ENCODE data around the gene IREB2. TPM values are rescaled to one million over a fixed set of nuclear protein-coding genes. Genes with fewer than 3 reads are reported as not detected.

IREB2 gene
- polyA plus RNA-seq, 3 donors, result 11.7 to 25.5 (median 16.7) TPM

- DNase-seq, result no peak
- H3K36me3 ChIP-seq (replicated peaks in 1 of 2; ENCODE audit: control insufficient read depth in 1 of 2, insufficient read depth in 2 of 2, low read length in 2 of 2), result peaks cover 32 to 48% of the 10 kb centered on the region in 2 donors
- no peak overlapping the region for H3K27ac ChIP-seq (ENCODE audit: low read depth in 1 of 2, low read length in 2 of 2)
- no peak overlapping the region for H3K4me2 ChIP-seq (replicated peaks; ENCODE audit: extremely low read depth, low read length, poor library complexity, severe bottlenecking)
- Mint-ChIP-seq H3K36me3 (peaks cover 38 to 46% of the 10 kb centered on the region in 2 donors), H3K27ac (no peak overlapping the region), H3K9me3 (peaks cover 2 to 8% (median 5%) of the 10 kb centered on the region in 7 donors), H3K4me1 (peaks cover 4% of the 10 kb centered on the region), H3K27me3 (ENCODE audit: low read depth in 3 of 3) (peaks cover 9 to 21% (median 15%) of the 10 kb centered on the region in 3 donors), H3K4me3 (no peak overlapping the region)
- H3K79me2 ChIP-seq (ENCODE audit: insufficient read depth, low read length), result no peaks in the 10 kb centered on the region
- 97% methylated on average over 3 of the region's 4 CpGs for WGBS (ENCODE audit: insufficient coverage)
- H3K27me3 ChIP-seq (ENCODE audit: control insufficient read depth in 2 of 2, insufficient read depth in 2 of 2, low read length in 2 of 2), result peaks cover 5 to 12% of the 10 kb centered on the region in 2 donors
- H2AFZ ChIP-seq (ENCODE audit: insufficient read depth, low read depth, low read length, poor library complexity, severe bottlenecking), result no peak overlapping the region
- H3K4me1 ChIP-seq (ENCODE audit: control insufficient read depth in 1 of 2, insufficient read depth in 2 of 2, low read length in 2 of 2), result peaks cover 1 to 3% of the 10 kb centered on the region in 2 donors
- H4K20me1 ChIP-seq (ENCODE audit: insufficient read depth, low read length), result peaks cover 7% of the 10 kb centered on the region
- H3K4me3 ChIP-seq (replicated peaks in 1 of 3; ENCODE audit: low read depth in 2 of 3, low read length in 3 of 3), result no peak overlapping the region
- intact Hi-C loops (cut with micrococcal nuclease), result loop anchor here in 1 of 2 donors (2.0 kb wide), 1 partner anchor 17 kb away; no protein-coding TSS in a partner anchor
- no peak for TF ChIP-seq CTCF (IDR thresholded peaks at IDR 0.05)
- H3K9ac ChIP-seq (ENCODE audit: insufficient read depth, low read length, poor library complexity, severe bottlenecking), result no peak overlapping the region
- peaks cover 0 to 3% of the 10 kb centered on the region in 2 donors for H3K9me3 ChIP-seq (replicated peaks in 1 of 2; ENCODE audit: control insufficient read depth in 1 of 2, insufficient read depth in 1 of 2, low read length in 2 of 2)
These were observed 63.8 kb downstream of the IREB2 start for GRCh38 chr15:78501857-78502256.

- Histone ChIP-seq H3K79me2 (ENCODE audit: insufficient read depth, low read length) (no peaks in the 10 kb centered on the region), H3K4me2 (replicated peaks; ENCODE audit: extremely low read depth, low read length, poor library complexity, severe bottlenecking) (no peak overlapping the region), H3K36me3 (replicated peaks in 1 of 2; ENCODE audit: control insufficient read depth in 1 of 2, insufficient read depth in 2 of 2, low read length in 2 of 2) (peaks cover 25 to 41% of the 10 kb centered on the region in 2 donors), H3K9me3 (replicated peaks in 1 of 2; ENCODE audit: control insufficient read depth in 1 of 2, insufficient read depth in 1 of 2, low read length in 2 of 2) (peaks cover 0 to 3% of the 10 kb centered on the region in 2 donors), H3K4me1 (ENCODE audit: control insufficient read depth in 1 of 2, insufficient read depth in 2 of 2, low read length in 2 of 2) (peaks cover 8 to 10% of the 10 kb centered on the region in 2 donors), H4K20me1 (ENCODE audit: insufficient read depth, low read length) (peaks cover 7% of the 10 kb centered on the region), H3K4me3 (replicated peaks in 1 of 3; ENCODE audit: low read depth in 2 of 3, low read length in 3 of 3) (no peak overlapping the region), H2AFZ (ENCODE audit: insufficient read depth, low read depth, low read length, poor library complexity, severe bottlenecking) (no peak overlapping the region), H3K27me3 (ENCODE audit: control insufficient read depth in 2 of 2, insufficient read depth in 2 of 2, low read length in 2 of 2) (peaks cover 5 to 18% of the 10 kb centered on the region in 2 donors), H3K9ac (ENCODE audit: insufficient read depth, low read length, poor library complexity, severe bottlenecking) (no peak overlapping the region), H3K27ac (ENCODE audit: low read depth in 1 of 2, low read length in 2 of 2) (no peak overlapping the region)
- no peak for TF ChIP-seq CTCF (IDR thresholded peaks at IDR 0.05)
- peaks cover 2 to 12% (median 5%) of the 10 kb centered on the region in 7 donors for H3K9me3 Mint-ChIP-seq
- no peak for DNase-seq
- peaks cover 9% of the 10 kb centered on the region for H3K4me1 Mint-ChIP-seq
- peak overlapping the region in 1 of 7 donors; percentile 46 for H3K27ac Mint-ChIP-seq
- H3K27me3 Mint-ChIP-seq (ENCODE audit: low read depth in 3 of 3), result peaks cover 14 to 29% (median 22%) of the 10 kb centered on the region in 3 donors
- peaks cover 33 to 39% of the 10 kb centered on the region in 2 donors for H3K36me3 Mint-ChIP-seq
- intact Hi-C loops (cut with micrococcal nuclease), result no loop called here
- no peak overlapping the region for H3K4me3 Mint-ChIP-seq
- WGBS (ENCODE audit: insufficient coverage), result 100% methylated on average over 2 of the region's 2 CpGs
These were observed 64.6 kb downstream of the IREB2 start for GRCh38 chr15:78502641-78503040.

Measured in CD14-positive monocyte (primary cell).